Umbilical cord (tissue), 2 donors: ENCODE data around the gene GRAMD2A. TPM values are rescaled to one million over a fixed set of nuclear protein-coding genes. Genes with fewer than 3 reads are reported as not detected.
"Not testable (repeated sequence)": the region's sequence is repeated elsewhere in the genome, so short reads cannot be mapped to it uniquely, and the experiment has no call there.

Experiments used
- DNase-seq: peaks from one replicate; pipeline ENCODE4 v3.0.0-alpha.2; 2015; ENCODE audit warnings: low spot score
- total RNA-seq: library from RNA; depleted of rRNA; stranded (reverse); fragments of >200 nt; gene quantifications from one replicate; pipeline ENCODE4 v1.2.3, GENCODE V29; 2014; ENCODE audit warnings: low replicate concordance; ENCODE audit not compliant: insufficient read depth

Gene GRAMD2A
- total RNA-seq, 1 donor from 2014 or later, result 1.9 TPM

DNA sequence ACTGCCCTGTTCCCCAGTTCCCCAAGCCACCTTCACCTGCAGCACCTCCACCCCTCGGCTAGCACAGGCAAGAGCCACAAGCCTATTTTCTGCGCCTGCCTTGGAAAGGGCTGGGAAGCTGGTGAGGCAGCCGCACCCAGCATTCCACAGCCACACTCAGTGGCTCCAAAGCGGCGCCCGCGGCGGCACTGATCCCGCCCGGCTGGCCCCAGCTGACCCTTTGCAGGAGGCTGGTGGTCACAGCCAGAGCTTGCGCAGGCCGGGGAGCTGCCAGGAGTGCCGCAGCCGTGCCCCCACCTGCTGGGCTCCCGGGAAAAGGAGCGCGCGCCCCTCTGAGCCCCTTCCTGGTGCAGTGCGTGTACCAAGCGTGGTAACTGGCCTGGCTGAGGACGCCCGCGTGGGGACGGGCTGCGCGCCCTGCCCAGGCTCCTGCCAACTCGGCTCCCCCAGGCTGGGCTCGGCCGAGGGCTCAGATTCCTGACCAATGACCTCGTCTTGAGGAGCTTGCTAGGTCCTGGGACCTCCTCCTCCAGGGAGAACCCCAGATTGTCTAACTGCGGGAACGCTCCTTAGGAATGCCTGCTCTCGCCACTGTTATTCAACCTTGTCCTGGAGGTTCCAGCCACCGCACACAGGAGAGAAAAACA lies 13.3 kb downstream of the GRAMD2A start:
- no peak for DNase-seq

DNA sequence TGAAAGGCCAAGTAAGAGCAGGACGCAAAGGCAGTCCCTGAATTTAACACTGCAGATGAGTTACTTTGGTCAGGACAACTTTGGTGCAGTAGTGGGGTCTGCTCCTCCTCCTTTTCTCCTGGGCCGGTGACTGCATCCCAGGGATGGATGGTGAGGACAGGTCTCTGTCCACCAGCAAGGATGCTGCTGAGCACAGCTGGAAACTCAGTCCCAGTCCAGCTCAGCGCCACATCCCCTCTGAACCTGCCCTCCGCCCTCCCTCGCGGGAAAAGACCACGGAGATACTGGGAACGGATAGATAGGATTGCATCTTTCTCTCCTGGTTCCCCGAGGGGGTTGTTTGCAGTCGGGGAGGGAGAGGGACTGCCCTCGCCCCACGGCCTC lies 13.8 kb downstream of the GRAMD2A start:
- no peak for DNase-seq

DNA sequence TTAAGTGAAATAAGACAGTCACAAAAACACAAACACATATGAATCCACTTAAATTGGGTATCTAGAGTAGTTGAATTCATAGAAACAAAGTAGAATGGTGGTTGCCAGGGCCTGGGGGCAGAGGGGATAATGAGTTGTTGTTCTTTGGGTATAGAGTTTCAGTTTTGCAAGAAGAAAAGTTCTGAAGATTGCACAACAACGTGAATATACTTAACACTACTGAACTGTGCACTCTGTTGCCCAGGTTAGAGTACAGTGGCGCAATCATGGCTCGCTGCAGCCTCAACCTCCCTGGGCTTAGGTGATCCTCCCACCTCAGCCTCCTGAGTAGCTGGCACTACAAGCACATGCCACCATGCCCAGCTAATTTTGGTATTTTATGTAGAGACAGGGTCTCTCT lies 14.9 kb downstream of the GRAMD2A start:
- no peak for DNase-seq

GRCh38 chr15:72182244-72182643 lies 15.3 kb downstream of the GRAMD2A start:
- DNase-seq, result no peak

DNA sequence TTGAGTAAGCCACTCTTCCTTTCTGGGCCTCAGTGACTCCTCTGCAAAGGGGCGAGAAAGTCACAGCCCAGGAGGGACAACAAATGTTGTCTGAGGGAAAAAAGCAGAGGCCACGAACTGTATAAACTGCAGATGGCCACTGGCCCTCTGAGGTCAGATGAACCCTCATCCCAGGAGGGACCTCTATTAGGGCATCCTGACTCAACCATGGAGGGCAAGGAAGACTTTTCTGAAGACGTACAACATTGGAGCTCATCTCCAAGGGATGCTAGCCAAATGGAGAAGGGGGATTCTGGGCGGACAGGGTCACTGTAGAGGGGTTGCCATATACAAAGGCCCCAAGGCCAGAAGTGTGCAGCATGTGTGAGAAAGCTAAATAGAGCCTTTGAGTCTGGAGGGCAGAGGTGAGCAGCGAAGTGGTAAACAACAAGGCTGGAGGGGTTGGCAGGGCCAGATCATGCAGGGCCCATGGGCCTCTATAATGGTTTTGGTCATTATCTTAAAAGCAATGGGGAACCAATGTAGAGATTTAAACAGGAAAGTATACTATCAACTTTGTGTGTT lies 16.7 kb downstream of the GRAMD2A start:
- no peak for DNase-seq

DNA sequence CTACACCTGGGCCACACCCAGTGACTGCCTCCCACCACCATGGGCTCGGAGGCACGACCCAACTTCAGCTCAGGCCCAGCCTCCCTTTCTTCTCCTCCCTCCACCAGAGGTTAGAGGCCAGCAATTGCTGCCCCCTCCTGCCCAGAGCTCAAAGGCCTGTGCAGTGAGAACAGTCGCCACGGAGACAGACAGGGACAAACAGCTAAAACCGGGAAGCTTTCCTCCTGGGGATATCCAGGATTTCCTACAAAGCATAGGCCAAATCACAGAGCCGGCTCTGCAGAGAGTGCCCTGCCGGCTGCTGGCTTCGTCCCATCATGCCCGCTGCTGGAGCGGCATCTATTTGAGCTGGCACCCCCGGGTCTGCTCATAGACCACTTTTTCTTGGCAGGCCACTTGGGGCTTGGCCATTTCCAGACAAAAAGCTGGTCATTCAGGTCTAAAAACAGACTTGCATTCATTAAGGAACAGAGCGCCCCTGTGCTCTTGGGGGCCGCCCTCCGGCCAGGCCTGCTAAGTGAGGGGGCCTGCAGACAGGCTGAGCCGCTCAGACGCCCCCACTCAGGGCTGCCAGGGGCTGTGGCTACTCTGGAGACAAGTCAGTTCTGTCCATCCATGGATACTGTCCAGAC lies 17.5 kb downstream of the GRAMD2A start:
- DNase-seq, result no peak

- no peak for DNase-seq
Measured at GRCh38 chr15:72178976-72179585, 18.5 kb downstream of the GRAMD2A start.

- no peak for DNase-seq
Measured at GRCh38 chr15:72176743-72177142, 20.8 kb downstream of the GRAMD2A start.

- DNase-seq, result no peak
Measured at GRCh38 chr15:72176159-72176558, 21.4 kb downstream of the GRAMD2A start.

DNA sequence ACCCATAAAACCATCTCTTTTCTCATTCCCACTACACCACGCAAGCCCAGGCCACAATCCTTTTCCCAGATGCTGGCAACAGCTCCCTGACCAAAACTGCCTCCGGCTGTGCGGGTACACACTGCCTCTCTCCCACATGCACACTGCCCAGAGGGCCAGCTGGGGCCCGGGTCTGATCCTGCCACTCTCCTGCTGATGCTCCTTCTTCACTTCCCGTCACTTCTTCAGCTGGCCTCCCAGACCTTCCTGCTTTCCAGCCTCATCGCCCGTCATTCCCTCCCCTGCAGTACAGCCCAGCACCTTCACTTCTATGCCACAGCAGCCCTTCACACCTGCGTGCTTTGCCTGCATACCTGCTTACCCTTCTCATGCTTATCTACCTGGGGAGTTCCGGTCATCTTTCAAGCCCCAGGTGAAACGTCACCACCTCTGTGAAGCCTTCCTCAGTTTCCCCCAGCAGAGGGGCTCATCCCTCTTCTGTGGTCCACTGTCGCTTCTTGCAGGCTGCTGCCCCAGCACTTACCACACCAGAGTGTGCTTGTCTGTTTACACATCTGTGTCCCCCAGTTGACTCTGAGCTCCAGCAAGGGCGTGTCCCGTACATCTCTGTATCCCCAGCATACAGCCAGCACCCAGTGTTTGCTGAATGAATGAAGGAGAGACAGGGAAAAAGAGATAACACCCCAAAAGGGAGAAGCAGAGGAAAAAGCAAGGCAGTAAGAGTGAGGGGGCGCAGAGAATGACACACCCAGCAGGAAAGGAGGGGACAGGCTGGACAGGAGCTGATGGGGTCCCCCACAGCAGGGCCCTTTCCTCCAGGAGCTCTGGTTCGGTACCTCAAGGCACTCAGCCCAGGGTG lies 22.2 kb downstream of the GRAMD2A start:
- no peak for DNase-seq

- no peak for DNase-seq
Measured at GRCh38 chr15:72174551-72175165, 22.9 kb downstream of the GRAMD2A start.

DNA sequence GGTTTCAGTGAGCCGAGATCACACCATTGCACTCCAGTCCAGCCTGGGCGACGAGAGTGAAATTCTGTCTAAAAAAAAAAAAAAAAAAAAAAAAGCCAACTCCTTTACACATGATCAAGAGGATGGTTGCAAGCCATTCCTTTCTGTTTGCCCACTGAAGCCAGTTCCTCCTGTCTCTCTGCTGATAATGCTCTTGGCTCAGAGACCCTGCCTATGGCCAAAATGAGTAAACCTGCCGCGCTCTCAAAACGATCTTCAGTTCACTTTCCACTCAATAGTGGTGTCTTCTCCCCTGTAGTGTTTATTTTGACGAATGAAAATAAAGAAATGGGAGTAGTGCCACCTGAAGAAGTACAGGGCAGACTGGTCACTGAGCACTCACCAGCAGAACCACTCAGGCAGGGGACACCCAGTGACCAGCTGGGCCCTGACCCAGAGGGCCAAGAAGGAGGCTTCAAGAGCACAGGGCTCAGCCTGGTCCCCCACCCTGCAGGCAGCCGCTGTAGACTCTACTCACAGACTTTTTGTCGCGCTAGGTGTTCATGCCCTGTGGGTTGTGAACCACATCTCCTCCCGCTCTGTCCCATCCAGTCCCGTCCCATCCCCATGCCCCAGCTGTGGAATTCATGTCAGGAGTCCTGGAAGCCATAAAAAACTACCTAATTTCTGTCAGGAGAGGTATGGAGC lies 23.6 kb downstream of the GRAMD2A start:
- DNase-seq, result no peak

- DNase-seq, result no peak
Measured at GRCh38 chr15:72173401-72173800, 24.2 kb downstream of the GRAMD2A start.

GRCh38 chr15:72172796-72173195 lies 24.8 kb downstream of the GRAMD2A start:
- DNase-seq, result no peak

- DNase-seq, result not testable (repeated sequence)
Measured at GRCh38 chr15:72171978-72172377, 25.6 kb downstream of the GRAMD2A start.

- DNase-seq, result no peak
Measured at GRCh38 chr15:72170691-72171090, 26.9 kb downstream of the GRAMD2A start.

DNA sequence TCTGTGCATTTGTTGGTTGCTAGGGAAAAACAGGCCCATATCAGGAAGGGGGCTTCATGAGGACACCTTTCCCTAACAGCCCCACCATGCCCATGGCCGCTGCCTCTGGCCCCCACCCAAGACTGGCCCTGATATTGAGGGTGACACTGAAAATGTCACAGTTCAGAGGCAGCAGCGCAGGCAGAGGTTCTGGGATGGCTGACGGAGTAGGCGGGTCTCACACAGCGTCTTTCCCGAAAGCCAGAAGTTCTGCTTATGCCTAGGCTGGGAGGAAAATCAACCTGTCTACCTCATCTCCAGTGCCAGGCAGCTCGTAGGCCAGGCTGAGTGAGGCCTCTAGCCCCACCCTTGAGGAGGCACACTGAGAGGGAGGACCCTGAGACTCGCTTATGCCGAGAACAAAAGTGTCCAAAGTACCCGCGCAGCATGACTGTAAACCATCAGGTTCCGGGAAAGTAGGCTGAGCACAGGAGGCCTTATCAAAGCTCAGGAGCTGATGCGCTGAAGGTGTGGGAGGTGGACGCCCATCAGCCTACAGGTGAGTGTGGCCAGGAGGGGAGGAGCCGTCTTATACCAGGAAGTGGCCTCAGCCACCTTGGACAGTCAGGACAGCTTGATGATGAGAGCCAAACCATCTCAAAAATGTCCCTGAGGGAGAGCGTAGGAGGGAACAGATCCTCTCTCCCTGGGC lies 27.5 kb downstream of the GRAMD2A start:
- DNase-seq, result no peak

DNA sequence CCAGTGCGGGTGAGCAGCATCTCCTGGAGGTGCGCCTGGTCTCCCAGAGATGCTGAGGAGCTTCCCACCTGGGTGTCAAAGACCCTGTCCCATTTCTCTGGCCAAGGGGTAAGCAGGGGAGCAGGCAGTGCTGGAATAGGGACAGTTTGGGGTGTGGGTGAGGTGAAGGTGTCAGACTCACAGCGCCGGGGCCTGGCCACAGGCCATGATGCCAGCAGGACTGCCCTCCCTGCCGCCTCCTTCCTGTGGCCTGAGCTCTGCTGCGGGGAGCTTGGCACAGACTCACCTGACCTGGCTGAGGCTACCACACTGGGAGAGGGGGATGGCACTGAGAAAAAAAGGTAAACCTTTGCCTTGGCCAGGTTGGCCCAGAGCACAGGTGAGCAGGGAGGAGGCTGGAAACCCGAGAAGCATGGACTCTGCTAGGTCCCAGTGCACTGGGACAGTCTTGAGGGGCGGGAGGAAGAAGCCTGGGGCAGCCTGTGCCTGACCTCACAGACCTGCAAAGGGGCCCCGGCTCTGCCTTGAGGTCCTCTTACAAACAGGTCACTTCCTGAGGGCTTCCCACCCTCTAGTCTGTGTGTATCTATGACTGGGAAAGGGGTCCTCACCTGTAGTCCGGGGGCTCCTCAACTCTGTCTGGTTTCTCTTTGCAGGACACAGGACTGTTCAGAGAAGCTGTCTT lies 28.2 kb downstream of the GRAMD2A start:
- DNase-seq, result no peak

GRCh38 chr15:72168808-72169190 lies 28.8 kb downstream of the GRAMD2A start:
- no peak for DNase-seq
